Measurements from ENCODE around the gene ZNF778. TPM values are rescaled to one million over a fixed set of nuclear protein-coding genes. Genes with fewer than 3 reads are reported as not detected.

ZNF778 gene
- total and polyA plus RNA-seq, 2 of the 13 experiments (the other 11 are each of a cell fraction or from before 2014, with no cell fraction given), result 3.8 to 7.2 TPM

DNA sequence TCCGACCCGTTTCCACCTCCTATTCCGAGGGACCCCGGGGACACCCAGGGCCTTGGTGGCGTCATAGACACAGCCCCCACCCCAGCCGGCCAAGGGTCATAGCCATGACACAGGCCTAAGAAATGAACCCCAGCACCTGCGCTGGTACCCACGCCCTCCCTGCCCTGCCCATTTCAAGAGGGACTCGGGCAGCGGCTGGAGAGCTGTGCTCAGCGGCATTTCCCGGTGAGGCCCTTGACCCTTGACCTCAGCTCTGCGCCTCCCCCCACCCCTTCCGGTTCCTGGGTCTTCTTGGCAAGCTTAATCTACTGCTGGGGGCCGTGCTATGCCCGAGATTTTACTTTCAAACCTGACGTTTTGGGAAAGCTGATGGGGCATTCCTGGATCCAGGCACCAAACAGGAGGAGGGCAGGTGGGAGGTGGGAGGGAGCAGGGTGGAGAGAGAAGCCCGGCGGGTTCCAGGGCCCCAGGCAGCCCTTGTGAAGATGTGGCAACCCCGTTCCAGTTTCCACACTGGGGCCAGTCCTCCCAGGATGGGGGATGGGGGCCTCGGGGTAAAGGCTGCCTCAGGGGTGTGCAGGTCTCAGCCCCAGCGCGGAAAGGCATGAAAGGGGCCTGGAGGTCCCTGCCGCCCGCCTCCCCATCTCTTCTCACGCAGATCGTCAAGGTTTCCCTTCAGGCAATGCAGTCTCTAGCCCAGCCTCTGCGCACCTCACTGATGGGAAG, 17.2 kb upstream of the ZNF778 start, which contains the start of gene SLC22A31 (continued):
- TF ChIP-seq EED (CRISPR knock-in tag; IDR thresholded peaks at IDR 0.05) (no peak), ZNF225 (CRISPR knock-in tag; IDR thresholded peaks at IDR 0.05) (0 out of 2 replicates have a peak, but pooled peaks have one; percentile 43), HNRNPL (IDR thresholded peaks at IDR 0.05; ENCODE audit: low read depth, low read length) (peak; percentile 93), CHCHD3 (CRISPR knock-in tag; IDR thresholded peaks at IDR 0.05) (no peak), ZNF790 (CRISPR knock-in tag; IDR thresholded peaks at IDR 0.05; ENCODE audit: borderline replicate concordance) (peak; percentile 53; the same call in 1 of the 2 replicates), PHF21A (CRISPR knock-in tag; IDR thresholded peaks at IDR 0.05) (0 out of 2 replicates have a peak, but pooled peaks have one; percentile 50), ZNF143 (CRISPR knock-in tag; IDR thresholded peaks at IDR 0.05) (no peak), ZNF547 (CRISPR knock-in tag; IDR thresholded peaks at IDR 0.05) (no peak), U2AF1 (optimal IDR thresholded peaks at IDR 0.05; ENCODE audit: low read depth, low read length) (peak; percentile 90), ZNF75D (CRISPR knock-in tag; IDR thresholded peaks at IDR 0.05; ENCODE audit: borderline replicate concordance) (no peak), FIP1L1 (IDR thresholded peaks at IDR 0.05; ENCODE audit: borderline replicate concordance, insufficient read depth, low read depth, low read length) (no peak), ZNF772 (CRISPR knock-in tag; IDR thresholded peaks at IDR 0.05) (no peak), ZSCAN25 (CRISPR knock-in tag; IDR thresholded peaks at IDR 0.05) (peak; percentile 48; the same call in 1 of the 2 replicates), AGO2 (optimal IDR thresholded peaks at IDR 0.05; ENCODE audit: low read depth, low read length) (peak; percentile 36), RBM22 (optimal IDR thresholded peaks at IDR 0.05; ENCODE audit: low read length) (peak; percentile 83), RARA (CRISPR knock-in tag; IDR thresholded peaks at IDR 0.05) (0 out of 2 replicates have a peak, but pooled peaks have one; percentile 59), NR2C2 (CRISPR knock-in tag; IDR thresholded peaks at IDR 0.05; ENCODE audit: borderline replicate concordance) (peak; percentile 99), HNF4A (CRISPR knock-in tag; IDR thresholded peaks at IDR 0.05) (peak; percentile 55), STAT5B (CRISPR knock-in tag; IDR thresholded peaks at IDR 0.05) (no peak), ZNF160 (CRISPR knock-in tag; IDR thresholded peaks at IDR 0.05) (0 out of 2 replicates have a peak, but pooled peaks have one; percentile 38)
- TF ChIP-seq, protein P1, sequence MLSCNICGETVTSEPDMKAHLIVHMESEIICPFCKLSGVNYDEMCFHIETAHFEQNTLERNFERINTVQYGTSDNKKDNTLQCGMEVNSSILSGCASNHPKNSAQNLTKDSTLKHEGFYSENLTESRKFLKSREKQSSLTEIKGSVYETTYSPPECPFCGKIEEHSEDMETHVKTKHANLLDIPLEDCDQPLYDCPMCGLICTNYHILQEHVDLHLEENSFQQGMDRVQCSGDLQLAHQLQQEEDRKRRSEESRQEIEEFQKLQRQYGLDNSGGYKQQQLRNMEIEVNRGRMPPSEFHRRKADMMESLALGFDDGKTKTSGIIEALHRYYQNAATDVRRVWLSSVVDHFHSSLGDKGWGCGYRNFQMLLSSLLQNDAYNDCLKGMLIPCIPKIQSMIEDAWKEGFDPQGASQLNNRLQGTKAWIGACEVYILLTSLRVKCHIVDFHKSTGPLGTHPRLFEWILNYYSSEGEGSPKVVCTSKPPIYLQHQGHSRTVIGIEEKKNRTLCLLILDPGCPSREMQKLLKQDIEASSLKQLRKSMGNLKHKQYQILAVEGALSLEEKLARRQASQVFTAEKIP (CRISPR knock-in tag; IDR thresholded peaks at IDR 0.05; ENCODE audit: borderline replicate concordance), result no peak
- TF ChIP-seq, protein P2, sequence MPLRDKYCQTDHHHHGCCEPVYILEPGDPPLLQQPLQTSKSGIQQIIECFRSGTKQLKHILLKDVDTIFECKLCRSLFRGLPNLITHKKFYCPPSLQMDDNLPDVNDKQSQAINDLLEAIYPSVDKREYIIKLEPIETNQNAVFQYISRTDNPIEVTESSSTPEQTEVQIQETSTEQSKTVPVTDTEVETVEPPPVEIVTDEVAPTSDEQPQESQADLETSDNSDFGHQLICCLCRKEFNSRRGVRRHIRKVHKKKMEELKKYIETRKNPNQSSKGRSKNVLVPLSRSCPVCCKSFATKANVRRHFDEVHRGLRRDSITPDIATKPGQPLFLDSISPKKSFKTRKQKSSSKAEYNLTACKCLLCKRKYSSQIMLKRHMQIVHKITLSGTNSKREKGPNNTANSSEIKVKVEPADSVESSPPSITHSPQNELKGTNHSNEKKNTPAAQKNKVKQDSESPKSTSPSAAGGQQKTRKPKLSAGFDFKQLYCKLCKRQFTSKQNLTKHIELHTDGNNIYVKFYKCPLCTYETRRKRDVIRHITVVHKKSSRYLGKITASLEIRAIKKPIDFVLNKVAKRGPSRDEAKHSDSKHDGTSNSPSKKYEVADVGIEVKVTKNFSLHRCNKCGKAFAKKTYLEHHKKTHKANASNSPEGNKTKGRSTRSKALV (CRISPR knock-in tag; IDR thresholded peaks at IDR 0.05), result peak; percentile 43
- TF ChIP-seq, protein P3, sequence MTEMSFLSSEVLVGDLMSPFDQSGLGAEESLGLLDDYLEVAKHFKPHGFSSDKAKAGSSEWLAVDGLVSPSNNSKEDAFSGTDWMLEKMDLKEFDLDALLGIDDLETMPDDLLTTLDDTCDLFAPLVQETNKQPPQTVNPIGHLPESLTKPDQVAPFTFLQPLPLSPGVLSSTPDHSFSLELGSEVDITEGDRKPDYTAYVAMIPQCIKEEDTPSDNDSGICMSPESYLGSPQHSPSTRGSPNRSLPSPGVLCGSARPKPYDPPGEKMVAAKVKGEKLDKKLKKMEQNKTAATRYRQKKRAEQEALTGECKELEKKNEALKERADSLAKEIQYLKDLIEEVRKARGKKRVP (CRISPR knock-in tag; IDR thresholded peaks at IDR 0.05), result 0 out of 4 replicates have a peak, but pooled peaks of 1 of the 2 experiments have one; percentile 32
- TF ChIP-seq, protein P4, sequence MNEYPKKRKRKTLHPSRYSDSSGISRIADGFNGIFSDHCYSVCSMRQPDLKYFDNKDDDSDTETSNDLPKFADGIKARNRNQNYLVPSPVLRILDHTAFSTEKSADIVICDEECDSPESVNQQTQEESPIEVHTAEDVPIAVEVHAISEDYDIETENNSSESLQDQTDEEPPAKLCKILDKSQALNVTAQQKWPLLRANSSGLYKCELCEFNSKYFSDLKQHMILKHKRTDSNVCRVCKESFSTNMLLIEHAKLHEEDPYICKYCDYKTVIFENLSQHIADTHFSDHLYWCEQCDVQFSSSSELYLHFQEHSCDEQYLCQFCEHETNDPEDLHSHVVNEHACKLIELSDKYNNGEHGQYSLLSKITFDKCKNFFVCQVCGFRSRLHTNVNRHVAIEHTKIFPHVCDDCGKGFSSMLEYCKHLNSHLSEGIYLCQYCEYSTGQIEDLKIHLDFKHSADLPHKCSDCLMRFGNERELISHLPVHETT (CRISPR knock-in tag; conservative IDR thresholded peaks at IDR 0.05), result peak; percentile 85

Data from HepG2 (cell line).